Uterus (tissue), 4 donors: ENCODE results near the gene FBLN2. TPM values are rescaled to one million over a fixed set of nuclear protein-coding genes. Genes with fewer than 3 reads are reported as not detected.

ENCODE experiments used
- DNase-seq, 2 donors: peaks; one replicate each; pipeline ENCODE4 v3.0.0-alpha.2; 2019 to 2020
- H3K27ac ChIP-seq, 2 donors: fragments of 200-600 bp; sonication (generic); 1 replicate in 1 of 2; 2 replicates in 1 of 2; pipeline ENCODE4 v1.5.1; 2016 to 2018
- H3K27me3 ChIP-seq, 2 donors: fragments of 200-600 bp; sonication (generic); one replicate each; pipeline ENCODE4 v1.5.1; 2018 to 2019; ENCODE audit warnings: control low read depth in 1 of 2
- H3K36me3 ChIP-seq, 2 donors: fragments of 200-600 bp; sonication (generic); one replicate each; pipeline ENCODE4 v1.5.1; 2019; ENCODE audit warnings: control low read depth in 1 of 2
- H3K4me1 ChIP-seq, 2 donors: fragments of 200-600 bp; sonication (generic); one replicate each; pipeline ENCODE4 v1.5.1; 2018 to 2019; ENCODE audit warnings: control low read depth in 1 of 2
- H3K4me3 ChIP-seq, 2 donors: fragments of 200-600 bp; sonication (generic); 1 replicate in 1 of 2; 2 replicates in 1 of 2; pipeline ENCODE4 v1.5.1; 2018 to 2019; ENCODE audit warnings: mild to moderate bottlenecking in 1 of 2
- H3K9me3 ChIP-seq, 2 donors: fragments of 200-600 bp; sonication (generic); one replicate each; pipeline ENCODE4 v1.5.1; 2019; ENCODE audit warnings: control low read depth in 1 of 2
- CTCF ChIP-seq, 4 experiments: fragments of 200-600 bp in 2 of 4; fragments of 450-650 bp in 2 of 4; sonication (generic) in 2 of 4; IDR thresholded peaks; one replicate each; pipeline ENCODE4 v1.5.1; 2016 to 2019; ENCODE audit warnings: antibody characterized with exemption in 4 of 4, mild to moderate bottlenecking in 2 of 4, moderate library complexity in 1 of 4
- POLR2A ChIP-seq, 2 donors: fragments of 450-650 bp; IDR thresholded peaks; one replicate each; pipeline ENCODE4 v1.6.1; 2016; ENCODE audit warnings: antibody characterized with exemption in 2 of 2, mild to moderate bottlenecking in 1 of 2, moderate library complexity in 1 of 2
- intact Hi-C: fragments of 100-400 bp; cut with DNase I; formaldehyde crosslinking; loops from one replicate; pipeline ENCODE4 v1.15.1; 2023; ENCODE audit warnings: low total_unique reads
- total RNA-seq, 4 donors: library from RNA; depleted of rRNA in 3 of 4; stranded (reverse); fragments of >200 nt in 3 of 4; gene quantifications; one replicate each; pipeline versions ENCODE4 v1.1.0 to v1.2.4, GENCODE V29; 2014 to 2023
- donor health status: DM: yes; HTN: yes; CAD: no.

FBLN2 gene
- total RNA-seq, 4 donors from 2014 or later: 39.2 to 217 (median 48.6) TPM

GRCh38 chr3:13556917-13557316 is 8.0 kb downstream of the FBLN2 start:
- TF ChIP-seq POLR2A (IDR thresholded peaks at IDR 0.05) (no peak), CTCF (IDR thresholded peaks at IDR 0.05) (no peak)
- no peak overlapping the region for H3K27ac ChIP-seq
- no peaks in the 10 kb centered on the region for H3K27me3 ChIP-seq
- no peaks in the 10 kb centered on the region for H3K36me3 ChIP-seq
- H3K4me3 ChIP-seq: no peak overlapping the region
- no peaks in the 10 kb centered on the region for H3K9me3 ChIP-seq
- H3K4me1 ChIP-seq: no peaks in the 10 kb centered on the region
- intact Hi-C loops: no loop called here
- DNase-seq: no peak

- Histone ChIP-seq H3K4me3 (no peak overlapping the region), H3K36me3 (no peaks in the 10 kb centered on the region), H3K4me1 (no peaks in the 10 kb centered on the region), H3K9me3 (no peaks in the 10 kb centered on the region), H3K27ac (no peak overlapping the region), H3K27me3 (no peaks in the 10 kb centered on the region)
- intact Hi-C loops: no loop called here
- no peak for DNase-seq
- TF ChIP-seq CTCF (IDR thresholded peaks at IDR 0.05) (no peak), POLR2A (IDR thresholded peaks at IDR 0.05) (no peak)
Measured at GRCh38 chr3:13557417-13557816, 8.5 kb downstream of the FBLN2 start.

- no peaks in the 10 kb centered on the region for H3K9me3 ChIP-seq
- TF ChIP-seq POLR2A (IDR thresholded peaks at IDR 0.05) (no peak), CTCF (IDR thresholded peaks at IDR 0.05) (no peak)
- DNase-seq: no peak
- intact Hi-C loops: no loop called here
- no peaks in the 10 kb centered on the region for H3K27me3 ChIP-seq
- H3K27ac ChIP-seq: no peak overlapping the region
- no peaks in the 10 kb centered on the region for H3K36me3 ChIP-seq
- H3K4me3 ChIP-seq: no peak overlapping the region
- no peaks in the 10 kb centered on the region for H3K4me1 ChIP-seq
Measured at GRCh38 chr3:13557926-13558325, 9.0 kb downstream of the FBLN2 start.

GRCh38 chr3:13558651-13559050 is 9.7 kb downstream of the FBLN2 start:
- no peak overlapping the region for H3K4me3 ChIP-seq
- intact Hi-C loops: no loop called here
- no peak overlapping the region for H3K27ac ChIP-seq
- H3K36me3 ChIP-seq: no peaks in the 10 kb centered on the region
- DNase-seq: no peak
- no peaks in the 10 kb centered on the region for H3K4me1 ChIP-seq
- TF ChIP-seq POLR2A (IDR thresholded peaks at IDR 0.05) (no peak), CTCF (IDR thresholded peaks at IDR 0.05) (no peak)
- H3K27me3 ChIP-seq: no peaks in the 10 kb centered on the region
- no peaks in the 10 kb centered on the region for H3K9me3 ChIP-seq

GRCh38 chr3:13559764-13560525 is 11.0 kb downstream of the FBLN2 start:
- H3K4me3 ChIP-seq: no peak overlapping the region
- no peaks in the 10 kb centered on the region for H3K27me3 ChIP-seq
- peak overlapping the region; percentile 24 to 64 for H3K27ac ChIP-seq
- H3K4me1 ChIP-seq: no peaks in the 10 kb centered on the region
- no peak for TF ChIP-seq POLR2A (IDR thresholded peaks at IDR 0.05)
- no peak for TF ChIP-seq CTCF (IDR thresholded peaks at IDR 0.05)
- H3K36me3 ChIP-seq: no peaks in the 10 kb centered on the region
- H3K9me3 ChIP-seq: no peaks in the 10 kb centered on the region
- intact Hi-C loops: no loop called here
- no peak for DNase-seq
